Aorta (tissue), 5 donors: Measurements from ENCODE around the gene RPL12. TPM values are rescaled to one million over a fixed set of nuclear protein-coding genes. Genes with fewer than 3 reads are reported as not detected.
A peak's percentile ranks its signal among the peaks of the same experiment; 100 is the strongest.

Source experiments
- ATAC-seq: fragments of 200-7000 bp; cut with Tn5 transposase; one replicate; pipeline ENCODE4 v1.9.1; 2022; ENCODE audit warnings: moderate library complexity; ENCODE audit not compliant: low FRiP score
- DNase-seq, 2 donors: peaks; one replicate each; pipeline ENCODE4 v3.0.0-alpha.2; 2020
- H3K27ac ChIP-seq, 2 donors: one replicate each; pipeline ENCODE4 v1.5.1; 2013; ENCODE audit warnings: low read length in 2 of 2, mild to moderate bottlenecking in 2 of 2, moderate library complexity in 2 of 2, control low read depth in 1 of 2, inconsistent platforms in 1 of 2, low read depth in 1 of 2
- H3K27me3 ChIP-seq, 2 donors: one replicate each; pipeline ENCODE4 v1.6.1; 2013; ENCODE audit warnings: control low read depth in 1 of 2, low read length in 1 of 2, mild to moderate bottlenecking in 1 of 2, moderate library complexity in 1 of 2; ENCODE audit not compliant: insufficient read depth in 2 of 2, control insufficient read depth in 1 of 2
- H3K36me3 ChIP-seq, 2 donors: one replicate each; pipeline ENCODE4 v1.6.1; 2013; ENCODE audit warnings: control low read depth in 1 of 2, low read length in 1 of 2, mild to moderate bottlenecking in 1 of 2; ENCODE audit not compliant: insufficient read depth in 2 of 2, control insufficient read depth in 1 of 2
- H3K4me1 ChIP-seq, 2 donors: one replicate each; pipeline ENCODE4 v1.6.1; 2013; ENCODE audit warnings: low read length in 2 of 2, control low read depth in 1 of 2, mild to moderate bottlenecking in 1 of 2, moderate library complexity in 1 of 2; ENCODE audit not compliant: insufficient read depth in 2 of 2, control insufficient read depth in 1 of 2
- H3K4me3 ChIP-seq, 2 donors: one replicate each; pipeline ENCODE4 v1.5.1; 2013; ENCODE audit warnings: low read length in 2 of 2, control low read depth in 1 of 2, mild to moderate bottlenecking in 1 of 2
- H3K9me3 ChIP-seq: one replicate; pipeline ENCODE4 v1.6.1; 2013; ENCODE audit warnings: mild to moderate bottlenecking, low read length; ENCODE audit not compliant: control insufficient read depth
- WGBS, 2 donors: extraction: QIAGEN DNeasy Blood & Tissue Kit; methylation state at CpG; one replicate each; pipeline ENCODE4 v1.1.7; 2013; 5-methylcytosine and 5-hydroxymethylcytosine counted together
- intact Hi-C, 2 donors: fragments of 100-400 bp; cut with DNase I; formaldehyde crosslinking; loops; one replicate each; pipeline versions ENCODE4 v1.14.2 to v1.15.0; 2022
- polyA plus RNA-seq, 2 donors: library from polyadenylated mRNA; stranded (reverse); fragments of 200-250 nt; gene quantifications; one replicate each; pipeline ENCODE4 v1.2.3, GENCODE V29; 2013
- total RNA-seq, 2 donors: library from RNA; stranded (reverse); fragmentation: NEBNext Ultra II Directional; extraction: Animal tissue kit (Norgen Biotek cat#: 25700); gene quantifications; one replicate each; pipeline ENCODE4 v1.2.1, GENCODE V29; 2021
- donor health status: healthy with polysubstance abuse.
- donor health status: Bipolar disorder and iron deficiency.
- donor health status: DM: no; HTN: no; CAD: no.
- donor health status: DM: no; HTN: no; CAD: no.
- donor health status: DM: yes; HTN: yes; CAD: no.

Gene RPL12
- total and polyA plus RNA-seq, 4 donors, result 875 to 3,006 (median 1,920) TPM

- Histone ChIP-seq H3K36me3 (peaks cover 0 to 12% of the 10 kb centered on the region in 2 donors), H3K4me1 (no peaks in the 10 kb centered on the region), H3K9me3 (no peaks in the 10 kb centered on the region), H3K27me3 (no peaks in the 10 kb centered on the region), H3K27ac (no peak overlapping the region), H3K4me3 (no peak overlapping the region)
- no peak for ATAC-seq
- no peak for DNase-seq
- 55 to 60% methylated on average over 9 of the region's 9 CpGs for WGBS, 2 donors
- intact Hi-C loops, result no loop called here
These were observed 7.7 kb upstream of the RPL12 start for GRCh38 chr9:127458921-127459320.

GRCh38 chr9:127457191-127457878 lies 6.1 kb upstream of the RPL12 start:
- H3K27ac ChIP-seq, result no peak overlapping the region
- no peak overlapping the region for H3K4me3 ChIP-seq
- no peaks in the 10 kb centered on the region for H3K27me3 ChIP-seq
- peaks cover 0 to 9% of the 10 kb centered on the region in 2 donors for H3K36me3 ChIP-seq
- intact Hi-C loops, result no loop called here
- DNase-seq (no peak), ATAC-seq (no peak)
- no peaks in the 10 kb centered on the region for H3K9me3 ChIP-seq
- H3K4me1 ChIP-seq, result no peaks in the 10 kb centered on the region
- WGBS, 2 donors, result 82 to 83% methylated on average over 17 of the region's 17 CpGs

- WGBS, 2 donors, result 69 to 72% methylated on average over 6 of the region's 6 CpGs
- H3K27me3 ChIP-seq, result no peaks in the 10 kb centered on the region
- peaks cover 0 to 5% of the 10 kb centered on the region in 2 donors for H3K36me3 ChIP-seq
- no peak overlapping the region for H3K4me3 ChIP-seq
- no peaks in the 10 kb centered on the region for H3K9me3 ChIP-seq
- intact Hi-C loops, result no loop called here
- no peak overlapping the region for H3K27ac ChIP-seq
- ATAC-seq, result no peak
- no peaks in the 10 kb centered on the region for H3K4me1 ChIP-seq
- DNase-seq, result no peak
These were observed 4.3 kb upstream of the RPL12 start for GRCh38 chr9:127455324-127455992.

GRCh38 chr9:127452691-127453090 lies 1.5 kb upstream of the RPL12 start:
- intact Hi-C loops, result no loop called here
- peaks cover 0 to 2% of the 10 kb centered on the region in 2 donors for H3K36me3 ChIP-seq
- H3K4me1 ChIP-seq, result no peaks in the 10 kb centered on the region
- no peaks in the 10 kb centered on the region for H3K27me3 ChIP-seq
- DNase-seq (no peak), ATAC-seq (no peak)
- H3K9me3 ChIP-seq, result no peaks in the 10 kb centered on the region
- no peak overlapping the region for H3K4me3 ChIP-seq
- 26 to 27% methylated on average over 4 of the region's 4 CpGs for WGBS, 2 donors
- no peak overlapping the region for H3K27ac ChIP-seq

- Histone ChIP-seq H3K27me3 (no peaks in the 10 kb centered on the region), H3K36me3 (peaks cover under 1% of the 10 kb centered on the region in 2 donors), H3K4me3 (peak overlapping the region; percentile 57 to 71), H3K4me1 (no peaks in the 10 kb centered on the region), H3K9me3 (no peaks in the 10 kb centered on the region), H3K27ac (peak overlapping the region in 1 of 2 donors; percentile 55)
- peak; percentile 35 for ATAC-seq
- DNase-seq, result peak; percentile 68 to 79
- intact Hi-C loops, result no loop called here
- WGBS, 2 donors, result 10% methylated on average over 29 of the region's 29 CpGs
These were observed 851 bp upstream of the RPL12 start for GRCh38 chr9:127451858-127452656.

- no peaks in the 10 kb centered on the region for H3K27me3 ChIP-seq
- intact Hi-C loops, result no loop called here
- no peaks in the 10 kb centered on the region for H3K9me3 ChIP-seq
- no peaks in the 10 kb centered on the region for H3K4me1 ChIP-seq
- peak overlapping the region; percentile 57 to 71 for H3K4me3 ChIP-seq
- DNase-seq, result no peak
- 1% methylated on average over 14 of the region's 14 CpGs for WGBS, 2 donors
- peaks cover 0 to 6% of the 10 kb centered on the region in 2 donors for H3K36me3 ChIP-seq
- no peak for ATAC-seq
- H3K27ac ChIP-seq, result peak overlapping the region in 1 of 2 donors; percentile 55
These were observed 327 bp upstream of the RPL12 start for GRCh38 chr9:127451608-127451857.

- peaks cover 0 to 8% of the 10 kb centered on the region in 2 donors for H3K36me3 ChIP-seq
- H3K27me3 ChIP-seq, result no peaks in the 10 kb centered on the region
- peak; percentile 13 for ATAC-seq
- H3K4me1 ChIP-seq, result no peaks in the 10 kb centered on the region
- WGBS, 2 donors, result 2 to 4% methylated on average over 14 of the region's 14 CpGs
- H3K4me3 ChIP-seq, result peak overlapping the region; percentile 45 to 57
- intact Hi-C loops, result no loop called here
- peak overlapping the region in 1 of 2 donors; percentile 71 for H3K27ac ChIP-seq
- no peak for DNase-seq
- H3K9me3 ChIP-seq, result no peaks in the 10 kb centered on the region
These were observed 904 bp downstream of the RPL12 start for GRCh38 chr9:127450243-127450760.

- Histone ChIP-seq H3K27ac (peak overlapping the region in 1 of 2 donors; percentile 14), H3K36me3 (peaks cover 3 to 8% of the 10 kb centered on the region in 2 donors), H3K9me3 (no peaks in the 10 kb centered on the region), H3K4me3 (peak overlapping the region in 1 of 2 donors; percentile 57), H3K27me3 (no peaks in the 10 kb centered on the region), H3K4me1 (no peaks in the 10 kb centered on the region)
- ATAC-seq (no peak), DNase-seq (no peak)
- intact Hi-C loops, result no loop called here
- 45 to 47% methylated on average over 5 of the region's 5 CpGs for WGBS, 2 donors
These were observed 1.8 kb downstream of the RPL12 start for GRCh38 chr9:127449332-127449966.
